Measurements from ENCODE around the gene ITPKC.
"Not testable (repeated sequence)": the region's sequence is repeated elsewhere in the genome, so short reads cannot be mapped to it uniquely, and the experiment has no call there.

Gene ITPKC

GRCh38 chr19:40758491-40758890 is 41.6 kb downstream of the ITPKC start:
- H3K4me3 ChIP-seq (ENCODE audit: low read depth, low read length), result no peak overlapping the region
- TF ChIP-seq MAX (IDR thresholded peaks at IDR 0.05; ENCODE audit: low read depth, low read length), result no peak
- TF ChIP-seq, protein P1, sequence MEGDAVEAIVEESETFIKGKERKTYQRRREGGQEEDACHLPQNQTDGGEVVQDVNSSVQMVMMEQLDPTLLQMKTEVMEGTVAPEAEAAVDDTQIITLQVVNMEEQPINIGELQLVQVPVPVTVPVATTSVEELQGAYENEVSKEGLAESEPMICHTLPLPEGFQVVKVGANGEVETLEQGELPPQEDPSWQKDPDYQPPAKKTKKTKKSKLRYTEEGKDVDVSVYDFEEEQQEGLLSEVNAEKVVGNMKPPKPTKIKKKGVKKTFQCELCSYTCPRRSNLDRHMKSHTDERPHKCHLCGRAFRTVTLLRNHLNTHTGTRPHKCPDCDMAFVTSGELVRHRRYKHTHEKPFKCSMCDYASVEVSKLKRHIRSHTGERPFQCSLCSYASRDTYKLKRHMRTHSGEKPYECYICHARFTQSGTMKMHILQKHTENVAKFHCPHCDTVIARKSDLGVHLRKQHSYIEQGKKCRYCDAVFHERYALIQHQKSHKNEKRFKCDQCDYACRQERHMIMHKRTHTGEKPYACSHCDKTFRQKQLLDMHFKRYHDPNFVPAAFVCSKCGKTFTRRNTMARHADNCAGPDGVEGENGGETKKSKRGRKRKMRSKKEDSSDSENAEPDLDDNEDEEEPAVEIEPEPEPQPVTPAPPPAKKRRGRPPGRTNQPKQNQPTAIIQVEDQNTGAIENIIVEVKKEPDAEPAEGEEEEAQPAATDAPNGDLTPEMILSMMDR (IDR thresholded peaks at IDR 0.05; ENCODE audit: low read depth, low read length), result no peak
- TF ChIP-seq POLR2A (IDR thresholded peaks at IDR 0.05; ENCODE audit: extremely low read depth, insufficient read length), result no peak
- no peak for TF ChIP-seq MYC (IDR thresholded peaks at IDR 0.05; ENCODE audit: low read depth, low read length)
- no peak for DNase-seq (ENCODE audit: low read depth)

DNA sequence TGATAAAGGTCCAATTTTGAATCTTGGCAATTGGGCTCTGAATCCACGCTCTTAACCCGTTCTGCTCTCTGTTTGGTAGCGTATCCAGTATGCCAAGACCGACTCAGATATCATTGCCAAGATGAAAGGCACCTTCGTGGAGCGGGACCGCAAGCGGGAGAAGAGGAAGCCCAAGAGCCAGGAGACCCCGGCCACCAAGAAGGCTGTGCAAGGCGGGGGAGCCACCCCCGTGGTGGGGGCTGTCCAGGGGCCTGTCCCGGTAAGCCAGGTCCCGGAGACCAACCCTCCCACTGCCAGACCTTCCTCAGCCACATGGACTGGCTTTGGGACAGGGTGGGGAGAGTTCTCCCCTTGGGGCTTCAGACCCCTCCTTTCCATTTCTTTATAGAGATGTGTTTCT is 42.4 kb downstream of the ITPKC start:
- no peak overlapping the region for H3K4me3 ChIP-seq (ENCODE audit: low read depth, low read length)
- no peak for DNase-seq (ENCODE audit: low read depth)
- TF ChIP-seq POLR2A (IDR thresholded peaks at IDR 0.05; ENCODE audit: extremely low read depth, insufficient read length) (no peak), MYC (IDR thresholded peaks at IDR 0.05; ENCODE audit: low read depth, low read length) (no peak), MAX (IDR thresholded peaks at IDR 0.05; ENCODE audit: low read depth, low read length) (no peak)
- TF ChIP-seq, protein P1 (IDR thresholded peaks at IDR 0.05; ENCODE audit: low read depth, low read length), result no peak

DNA sequence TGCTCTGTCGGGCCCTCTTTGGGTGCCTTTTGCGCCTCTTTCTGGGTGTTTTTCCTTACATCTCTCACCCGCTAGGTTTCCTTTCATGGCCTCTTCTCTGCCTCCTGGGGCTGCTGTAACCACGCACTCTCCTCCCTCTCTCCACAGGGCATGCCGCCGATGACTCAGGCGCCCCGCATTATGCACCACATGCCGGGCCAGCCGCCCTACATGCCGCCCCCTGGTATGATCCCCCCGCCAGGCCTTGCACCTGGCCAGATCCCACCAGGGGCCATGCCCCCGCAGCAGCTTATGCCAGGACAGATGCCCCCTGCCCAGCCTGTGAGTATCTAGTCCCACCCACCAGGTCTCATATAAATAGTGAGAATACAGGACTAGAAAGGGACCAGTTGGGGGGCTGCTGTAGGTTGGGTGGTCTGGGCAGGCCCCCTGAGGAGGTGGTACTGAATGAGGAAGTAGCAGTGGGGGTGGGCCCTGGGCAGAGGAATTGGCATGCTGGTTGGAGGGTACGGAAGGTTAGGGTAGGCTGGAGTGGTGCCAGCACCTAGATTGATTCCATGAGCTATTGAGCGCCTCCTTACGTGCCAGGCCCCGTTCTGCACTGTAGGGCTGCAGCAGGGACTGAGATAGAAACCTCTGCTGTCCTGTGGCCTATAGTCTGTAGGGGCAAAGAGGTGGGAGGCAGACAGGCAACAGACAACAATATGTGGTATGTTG is 46.0 kb downstream of the ITPKC start:
- no peak overlapping the region for H3K4me3 ChIP-seq (ENCODE audit: low read depth, low read length)
- peak; percentile 44 for DNase-seq (ENCODE audit: low read depth)
- TF ChIP-seq, protein P1 (IDR thresholded peaks at IDR 0.05; ENCODE audit: low read depth, low read length), result no peak

DNA sequence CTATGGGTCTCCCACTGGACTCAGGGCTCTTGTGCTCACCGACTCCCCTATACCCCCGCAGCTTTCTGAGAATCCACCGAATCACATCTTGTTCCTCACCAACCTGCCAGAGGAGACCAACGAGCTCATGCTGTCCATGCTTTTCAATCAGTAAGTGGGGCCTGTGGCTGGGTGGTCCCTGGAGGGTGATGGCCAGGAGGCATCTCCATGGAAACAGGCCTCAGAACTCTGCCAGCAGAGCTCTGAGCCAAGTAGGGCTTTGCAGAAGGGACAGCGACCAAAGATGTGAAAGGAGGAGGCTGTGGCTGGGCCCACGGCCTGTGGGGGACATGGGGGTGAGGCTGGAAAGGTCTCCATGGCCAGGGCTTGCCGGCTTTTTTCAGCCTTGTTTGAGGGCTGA is 46.6 kb downstream of the ITPKC start:
- no peak overlapping the region for H3K4me3 ChIP-seq (ENCODE audit: low read depth, low read length)
- TF ChIP-seq MYC (IDR thresholded peaks at IDR 0.05; ENCODE audit: low read depth, low read length) (no peak), POLR2A (IDR thresholded peaks at IDR 0.05; ENCODE audit: extremely low read depth, insufficient read length) (no peak), MAX (IDR thresholded peaks at IDR 0.05; ENCODE audit: low read depth, low read length) (no peak)
- TF ChIP-seq, protein P1 (IDR thresholded peaks at IDR 0.05; ENCODE audit: low read depth, low read length), result no peak
- DNase-seq (ENCODE audit: low read depth), result no peak

- H3K4me3 ChIP-seq (ENCODE audit: low read depth, low read length), result no peak overlapping the region
- TF ChIP-seq MYC (IDR thresholded peaks at IDR 0.05; ENCODE audit: low read depth, low read length), result no peak
- no peak for TF ChIP-seq POLR2A (IDR thresholded peaks at IDR 0.05; ENCODE audit: extremely low read depth, insufficient read length)
- TF ChIP-seq, protein P1 (IDR thresholded peaks at IDR 0.05; ENCODE audit: low read depth, low read length), result no peak
- no peak for TF ChIP-seq MAX (IDR thresholded peaks at IDR 0.05; ENCODE audit: low read depth, low read length)
- no peak for DNase-seq (ENCODE audit: low read depth)
Observed at GRCh38 chr19:40763963-40764362, 47.1 kb downstream of the ITPKC start.

GRCh38 chr19:40766385-40766784 is 49.5 kb downstream of the ITPKC start:
- DNase-seq (ENCODE audit: low read depth); H3K4me3 ChIP-seq (ENCODE audit: low read depth, low read length): not testable (repeated sequence)
